K562 (cell line): ENCODE measurements around the gene TUBD1. TPM values are rescaled to one million over a fixed set of nuclear protein-coding genes. Genes with fewer than 3 reads are reported as not detected.

Experiments
- ATAC-seq: fragments of 200-7000 bp; cut with Tn5 transposase; 3 replicates; pipeline ENCODE4 v1.9.1; 2020; ENCODE audit warnings: moderate library complexity
- BruUV-seq: library from RNA; stranded (reverse); fragments of 400-500 nt; replicated peaks from 2 replicates; lab custom pipeline; 2021; lab: Mats Ljungman, UMichigan
- CTCF ChIA-PET: fragments of 300-600 bp; formaldehyde crosslinking; extraction: SDS; loops from one replicate; lab custom pipeline; 2021; ENCODE audit warnings: low intra/inter-chr PET ratio; lab: Yijun Ruan, JAX
- POLR2A ChIA-PET: fragments of 300-600, 350-650 bp; sonication (Branson Sonifier 250); formaldehyde crosslinking; extraction: SDS; loops from one replicate; lab custom pipeline; 2021; ENCODE audit warnings: antibody characterized with exemption, inconsistent platforms; lab: Yijun Ruan, JAX
- DNase-seq, 4 experiments: peaks; one replicate each; pipeline versions ENCODE4 v3.0.0 to v3.0.0-alpha.2; 2011 to 2018; ENCODE audit warnings: low spot score in 3 of 4, mixed read lengths in 3 of 4; ENCODE audit errors: extremely low read depth in 1 of 4
- FAIRE-seq: peaks from 2 replicates; lab custom pipeline; 2011; peaks lifted over from hg19 to GRCh38; lab: Jason Lieb, UNC
- H2AFZ ChIP-seq: 2 replicates; pipeline ENCODE4 v1.6.0; 2011; ENCODE audit warnings: low read depth, low read length, control low read depth, inconsistent platforms
- H3K27ac ChIP-seq: fragments of 200-600 bp; 3 replicates; pipeline ENCODE4 v1.8.0; 2011; ENCODE audit warnings: low read depth, mild to moderate bottlenecking, control low read depth, inconsistent platforms, low read length, moderate library complexity, mixed read lengths; ENCODE audit errors: extremely low read depth
- H3K27me3 ChIP-seq, 2 experiments: fragments of 300-600 bp in 1 of 2; 2 replicates in 1 of 2; 3 replicates in 1 of 2; pipeline versions ENCODE4 v1.6.0 to v1.8.0; 2011; ENCODE audit warnings: inconsistent platforms in 2 of 2, low read length in 2 of 2, mild to moderate bottlenecking in 1 of 2, mixed read lengths in 1 of 2, moderate library complexity in 1 of 2; ENCODE audit not compliant: control insufficient read depth in 2 of 2, insufficient read depth in 2 of 2
- H3K36me3 ChIP-seq: fragments of 300-600 bp; 3 replicates; pipeline ENCODE4 v1.8.0; 2011; ENCODE audit warnings: mild to moderate bottlenecking, low read length, inconsistent platforms; ENCODE audit not compliant: control insufficient read depth, insufficient read depth
- H3K4me1 ChIP-seq, 2 experiments: fragments of 200-600 bp in 1 of 2; replicated peaks in 1 of 2; 2 replicates in 1 of 2; 3 replicates in 1 of 2; pipeline versions ENCODE4 v1.5.1 to v1.8.0; 2011; ENCODE audit warnings: inconsistent platforms in 2 of 2, low read length in 2 of 2, mild to moderate bottlenecking in 1 of 2, mixed read lengths in 1 of 2, moderate library complexity in 1 of 2; ENCODE audit not compliant: control insufficient read depth in 2 of 2, insufficient read depth in 2 of 2
- H3K4me2 ChIP-seq: 2 replicates; pipeline ENCODE4 v1.6.1; 2011; ENCODE audit warnings: low read length, control low read depth, inconsistent platforms, mixed read lengths; ENCODE audit not compliant: insufficient read depth
- H3K4me3 ChIP-seq: fragments of 200-600 bp; sonication (generic), shearing (Covaris generic); 2 replicates; pipeline ENCODE4 v1.5.1; 2016; ENCODE audit warnings: control low read depth, inconsistent platforms
- H3K79me2 ChIP-seq: fragments of 200-600 bp; 3 replicates; pipeline ENCODE4 v1.8.0; 2011; ENCODE audit warnings: low read length, inconsistent platforms; ENCODE audit not compliant: control insufficient read depth, insufficient read depth
- H3K9ac ChIP-seq, 2 experiments: 2 replicates each; pipeline versions ENCODE4 v1.6.0 to v1.6.1; 2011; ENCODE audit warnings: low read depth in 2 of 2, low read length in 2 of 2, control low read depth in 1 of 2, inconsistent platforms in 1 of 2, mild to moderate bottlenecking in 1 of 2, mixed read lengths in 1 of 2; ENCODE audit not compliant: insufficient read depth in 1 of 2
- H3K9me1 ChIP-seq: one replicate; pipeline ENCODE4 v1.6.0; 2011; ENCODE audit warnings: inconsistent platforms, mild to moderate bottlenecking, low read length, moderate library complexity; ENCODE audit not compliant: control insufficient read depth, insufficient read depth
- H3K9me3 ChIP-seq: replicated peaks from 2 replicates; pipeline ENCODE4 v1.5.1; 2011; ENCODE audit warnings: low read depth, low read length, inconsistent platforms; ENCODE audit not compliant: control insufficient read depth, insufficient read depth
- H4K20me1 ChIP-seq: replicated peaks from 2 replicates; pipeline ENCODE4 v1.6.1; 2011; ENCODE audit warnings: low read length, inconsistent platforms, mixed read lengths; ENCODE audit not compliant: control insufficient read depth, insufficient read depth
- ADNP ChIP-seq: fragments of 200-800 bp; sonication (Bioruptor generic); IDR thresholded peaks from 2 replicates; pipeline ENCODE4 v1.6.1; 2016; ENCODE audit warnings: missing genetic modification characterization, missing compliant biosample characterization
- ARNT ChIP-seq, 2 experiments: fragments of 450-650 bp; IDR thresholded peaks; 2 replicates each; pipeline ENCODE4 v1.6.1; 2016; ENCODE audit warnings: mild to moderate bottlenecking in 1 of 2
- BACH1 ChIP-seq: fragments of 200-800 bp; sonication (Bioruptor generic); IDR thresholded peaks from 2 replicates; pipeline ENCODE4 v1.6.1; 2016; ENCODE audit warnings: missing genetic modification characterization, missing compliant biosample characterization
- FOS ChIP-seq: IDR thresholded peaks from 3 replicates; pipeline ENCODE4 v1.6.1; 2011; ENCODE audit not compliant: insufficient read length; ENCODE audit errors: extremely low read depth
- RFX1 ChIP-seq: fragments of 450-650 bp; IDR thresholded peaks from 2 replicates; pipeline ENCODE4 v1.6.1; 2016; ENCODE audit warnings: mild to moderate bottlenecking, moderate library complexity
- SP2 ChIP-seq: IDR thresholded peaks from 2 replicates; pipeline ENCODE4 v1.6.1; 2011; ENCODE audit warnings: mild to moderate bottlenecking, low read depth, low read length, moderate library complexity; ENCODE audit not compliant: poor library complexity, severe bottlenecking; ENCODE audit errors: extremely low read depth
- UBTF ChIP-seq, 2 experiments: IDR thresholded peaks; 2 replicates each; pipeline ENCODE4 v1.6.1; 2012; ENCODE audit warnings: improper control_type of control experiment in 2 of 2, low read depth in 2 of 2, low read length in 2 of 2, borderline replicate concordance in 1 of 2
- ZNF133 ChIP-seq: fragments of 250-450 bp; sonication (Bioruptor Pico); IDR thresholded peaks from 2 replicates; pipeline ENCODE4 v1.4.0; 2020; ENCODE audit warnings: mild to moderate bottlenecking
- in situ Hi-C: fragments of 300-500 bp; cut with MboI; formaldehyde crosslinking; loops from 4 replicates; pipeline ENCODE4 v1.15.0; 2018; ENCODE audit warnings: inconsistent platforms, mixed read lengths
- intact Hi-C: fragments of 100-400 bp; cut with micrococcal nuclease; formaldehyde crosslinking; loops from 2 replicates; pipeline ENCODE4 v1.14.2; 2022
- polyA plus RNA-seq, 8 experiments: library from polyadenylated mRNA; depleted of rRNA in 4 of 8; stranded (reverse) in 5 of 8; unstranded in 3 of 8; fragments of >200 nt; fragmentation: Nextera tagmentation in 2 of 8; fragmentation: Illumina TruSeq in 1 of 8; extraction: Ambion mirVana in 2 of 8; extraction: Trizol in 1 of 8; gene quantifications; 2 replicates each; pipeline versions ENCODE4 v1.2.1 to v1.2.3, GENCODE V29; 2011 to 2014; ENCODE audit warnings: inconsistent platforms in 1 of 8, missing spikeins in 1 of 8
- total RNA-seq, 7 experiments: library from RNA; depleted of rRNA in 6 of 7; stranded (reverse); fragments of >200 nt in 6 of 7; fragmentation: Illumina TruSeq in 2 of 7; extraction: Trizol in 2 of 7; gene quantifications; 2 replicates each; pipeline versions ENCODE4 v1.2.1 to v1.2.3, GENCODE V29; 2011 to 2021; ENCODE audit warnings: low replicate concordance in 1 of 7
- TF ChIP-seq, protein P1 (sequence below), 3 experiments: fragments of 200-800 bp in 1 of 3; fragments of 250-450 bp in 1 of 3; fragments of 450-650 bp in 1 of 3; sonication (Bioruptor Pico) in 1 of 3; sonication (Bioruptor generic) in 1 of 3; formaldehyde crosslinking in 1 of 3; IDR thresholded peaks; 2 replicates each; pipeline versions ENCODE4 v1.6.1 to v1.8.0; 2016 to 2022; ENCODE audit warnings: mild to moderate bottlenecking in 2 of 3, missing genetic modification characterization in 2 of 3, missing compliant biosample characterization in 1 of 3, moderate library complexity in 1 of 3

Gene TUBD1
- total and polyA plus RNA-seq, 9 of the 15 experiments (the other 6 are each of a cell fraction or from before 2014, with no cell fraction given), result 10.8 to 35.3 (median 17.9) TPM

DNA sequence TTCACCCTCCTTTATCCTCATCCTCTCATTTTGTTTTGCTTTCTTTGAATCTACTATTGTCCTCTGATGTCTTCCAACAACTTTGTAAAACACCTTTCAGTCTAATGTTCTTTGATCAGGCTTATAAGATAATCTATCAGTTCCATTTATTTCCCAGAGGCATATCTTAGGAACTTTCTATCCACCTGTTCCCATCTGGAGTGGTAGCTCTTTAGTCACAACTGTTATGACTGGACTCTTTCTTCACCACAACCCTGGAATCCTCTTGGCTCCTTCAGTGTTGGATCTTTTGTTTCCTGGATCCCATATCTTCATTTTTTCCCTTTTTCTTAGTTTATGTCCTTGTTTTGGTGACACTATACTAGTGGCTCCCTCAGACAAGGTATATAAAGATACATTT is 23.7 kb upstream of the TUBD1 start:
- Histone ChIP-seq H3K4me1 (no peaks in the 10 kb centered on the region), H4K20me1 (no peaks in the 10 kb centered on the region), H3K27ac (no peak overlapping the region), H3K9ac (no peak overlapping the region), H3K4me2 (no peak overlapping the region), H3K27me3 (no peaks in the 10 kb centered on the region), H3K9me1 (no peaks in the 10 kb centered on the region), H3K4me3 (no peak overlapping the region), H3K36me3 (peaks cover 80% of the 10 kb centered on the region), H2AFZ (no peak overlapping the region), H3K79me2 (0 out of 3 replicates have a peak, but pooled peaks cover 3% of the 10 kb centered on the region), H3K9me3 (no peaks in the 10 kb centered on the region)
- ChIA-PET CTCF (no interaction called here), POLR2A (no interaction called here)
- in situ Hi-C loops, result loop anchor here (5.0 kb wide), 1 partner anchor 121 kb away; no protein-coding TSS in a partner anchor
- intact Hi-C loops, result no loop called here
- BruUV-seq, result no TSS peak
- ATAC-seq, result no peak
- no peak for DNase-seq
- FAIRE-seq, result no peak
- TF ChIP-seq, protein P1, sequence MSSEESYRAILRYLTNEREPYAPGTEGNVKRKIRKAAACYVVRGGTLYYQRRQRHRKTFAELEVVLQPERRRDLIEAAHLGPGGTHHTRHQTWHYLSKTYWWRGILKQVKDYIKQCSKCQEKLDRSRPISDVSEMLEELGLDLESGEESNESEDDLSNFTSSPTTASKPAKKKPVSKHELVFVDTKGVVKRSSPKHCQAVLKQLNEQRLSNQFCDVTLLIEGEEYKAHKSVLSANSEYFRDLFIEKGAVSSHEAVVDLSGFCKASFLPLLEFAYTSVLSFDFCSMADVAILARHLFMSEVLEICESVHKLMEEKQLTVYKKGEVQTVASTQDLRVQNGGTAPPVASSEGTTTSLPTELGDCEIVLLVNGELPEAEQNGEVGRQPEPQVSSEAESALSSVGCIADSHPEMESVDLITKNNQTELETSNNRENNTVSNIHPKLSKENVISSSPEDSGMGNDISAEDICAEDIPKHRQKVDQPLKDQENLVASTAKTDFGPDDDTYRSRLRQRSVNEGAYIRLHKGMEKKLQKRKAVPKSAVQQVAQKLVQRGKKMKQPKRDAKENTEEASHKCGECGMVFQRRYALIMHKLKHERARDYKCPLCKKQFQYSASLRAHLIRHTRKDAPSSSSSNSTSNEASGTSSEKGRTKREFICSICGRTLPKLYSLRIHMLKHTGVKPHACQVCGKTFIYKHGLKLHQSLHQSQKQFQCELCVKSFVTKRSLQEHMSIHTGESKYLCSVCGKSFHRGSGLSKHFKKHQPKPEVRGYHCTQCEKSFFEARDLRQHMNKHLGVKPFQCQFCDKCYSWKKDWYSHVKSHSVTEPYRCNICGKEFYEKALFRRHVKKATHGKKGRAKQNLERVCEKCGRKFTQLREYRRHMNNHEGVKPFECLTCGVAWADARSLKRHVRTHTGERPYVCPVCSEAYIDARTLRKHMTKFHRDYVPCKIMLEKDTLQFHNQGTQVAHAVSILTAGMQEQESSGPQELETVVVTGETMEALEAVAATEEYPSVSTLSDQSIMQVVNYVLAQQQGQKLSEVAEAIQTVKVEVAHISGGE (CRISPR knock-in tag; IDR thresholded peaks at IDR 0.05), result peak in 1 of 3 experiments; percentile 64; a peak in 2 of 6 replicates
- TF ChIP-seq ZNF133, result no peak
- no peak for TF ChIP-seq ARNT (IDR thresholded peaks at IDR 0.05)
- no peak for TF ChIP-seq BACH1
- TF ChIP-seq SP2, result no peak
- no peak for TF ChIP-seq FOS
- TF ChIP-seq UBTF (IDR thresholded peaks at IDR 0.05; ENCODE audit: borderline replicate concordance in 1 of 2, low read depth in 2 of 2, low read length in 2 of 2), result no peak
- TF ChIP-seq ADNP (tag), result no peak
- peak; percentile 12; the same call in 1 of the 2 replicates for TF ChIP-seq RFX1
